DMS53 treated with DMSO at 0.1 percent for 48 hours (cell line): ENCODE measurements around the gene NFATC1.

Experiments
- DNase-seq: peaks from one replicate; lab custom pipeline; 2025; ENCODE audit not compliant: unreplicated experiment; lab: John Stamatoyannopoulos, UW

NFATC1 gene

GRCh38 chr18:79403723-79404566, 8.2 kb downstream of the NFATC1 start:
- DNase-seq = no peak

- DNase-seq = no peak
Measured at GRCh38 chr18:79404567-79404910, 8.8 kb downstream of the NFATC1 start.

GRCh38 chr18:79405019-79405780, 9.5 kb downstream of the NFATC1 start:
- DNase-seq = no peak

GRCh38 chr18:79405781-79406575, 10.2 kb downstream of the NFATC1 start:
- DNase-seq = no peak

GRCh38 chr18:79406708-79407107, 11.0 kb downstream of the NFATC1 start:
- no peak for DNase-seq

GRCh38 chr18:79409313-79409712, 13.6 kb downstream of the NFATC1 start:
- no peak for DNase-seq

- DNase-seq = no peak
Measured at GRCh38 chr18:79410171-79410641, 14.5 kb downstream of the NFATC1 start.

GRCh38 chr18:79410731-79411613, 15.2 kb downstream of the NFATC1 start:
- no peak for DNase-seq

GRCh38 chr18:79411614-79412526, 16.1 kb downstream of the NFATC1 start:
- no peak for DNase-seq

GRCh38 chr18:79413025-79413424, 17.3 kb downstream of the NFATC1 start:
- DNase-seq = no peak

GRCh38 chr18:79413426-79413825, 17.7 kb downstream of the NFATC1 start:
- no peak for DNase-seq

- no peak for DNase-seq
Measured at GRCh38 chr18:79413901-79414300, 18.2 kb downstream of the NFATC1 start.

- DNase-seq = no peak
Measured at GRCh38 chr18:79416022-79416676, 20.4 kb downstream of the NFATC1 start.

- DNase-seq = no peak
Measured at GRCh38 chr18:79416677-79417052, 20.9 kb downstream of the NFATC1 start.

GRCh38 chr18:79418236-79418635, 22.5 kb downstream of the NFATC1 start:
- no peak for DNase-seq

GRCh38 chr18:79418642-79419041, 22.9 kb downstream of the NFATC1 start:
- no peak for DNase-seq

- DNase-seq = no peak
Measured at GRCh38 chr18:79420033-79420745, 24.5 kb downstream of the NFATC1 start.

GRCh38 chr18:79421275-79421857, 25.6 kb downstream of the NFATC1 start:
- DNase-seq = no peak
